ENCODE data around the gene TNFAIP3. TPM values are rescaled to one million over a fixed set of nuclear protein-coding genes. Genes with fewer than 3 reads are reported as not detected.

The TNFAIP3 gene
- total RNA-seq, 1 donor from 2014 or later = 8.8 TPM

- ATAC-seq = peak; percentile 78
Observed at GRCh38 chr6:137845460-137845859, 21.6 kb upstream of the TNFAIP3 start.

- peak; percentile 7 for ATAC-seq
Observed at GRCh38 chr6:137846274-137846673, 20.8 kb upstream of the TNFAIP3 start.

GRCh38 chr6:137846772-137847313, 20.2 kb upstream of the TNFAIP3 start:
- peak; percentile 14 for ATAC-seq

GRCh38 chr6:137847748-137848147, 19.3 kb upstream of the TNFAIP3 start:
- no peak for ATAC-seq

- no peak for ATAC-seq
Observed at GRCh38 chr6:137848672-137849071, 18.4 kb upstream of the TNFAIP3 start.

GRCh38 chr6:137849181-137849980, 17.7 kb upstream of the TNFAIP3 start:
- no peak for ATAC-seq

DNA sequence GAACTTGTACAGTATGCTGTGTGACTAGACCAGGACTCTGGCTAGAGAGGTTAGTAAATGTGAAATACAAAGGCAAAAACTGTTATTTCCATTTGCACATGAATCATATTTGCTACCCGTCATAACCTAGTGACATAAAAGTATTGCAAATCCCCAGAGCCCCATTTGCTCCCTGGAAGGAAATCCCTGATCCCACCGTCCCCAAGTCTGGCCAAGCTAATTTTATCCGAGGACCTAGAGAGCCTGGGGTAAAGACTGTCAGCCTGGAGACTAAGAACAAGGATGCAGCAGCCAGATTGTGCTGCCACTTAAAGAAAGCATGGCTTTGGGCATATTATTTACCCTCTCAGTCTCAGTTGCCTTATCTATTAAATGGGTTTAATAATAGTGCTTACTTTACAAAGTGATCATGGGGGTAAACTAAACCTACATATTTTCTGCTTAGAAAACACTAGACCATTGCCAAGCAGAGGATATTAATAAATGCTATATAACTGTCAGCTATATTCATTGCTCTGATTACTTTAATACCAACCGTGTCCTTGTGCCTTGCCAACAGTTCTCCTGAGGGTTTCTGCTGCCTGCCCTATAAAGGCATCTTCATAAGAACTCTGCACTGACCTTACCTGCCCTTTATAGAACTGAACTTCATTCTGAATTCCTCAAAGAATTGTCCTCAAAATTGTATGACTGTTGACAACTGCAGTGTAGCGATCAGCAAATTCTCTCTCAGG, 16.9 kb upstream of the TNFAIP3 start:
- no peak for ATAC-seq

- no peak for ATAC-seq
Observed at GRCh38 chr6:137850816-137851602, 16.1 kb upstream of the TNFAIP3 start.

GRCh38 chr6:137851669-137852068, 15.4 kb upstream of the TNFAIP3 start:
- peak; percentile 96 for ATAC-seq

GRCh38 chr6:137852346-137852745, 14.7 kb upstream of the TNFAIP3 start:
- peak; percentile 12 for ATAC-seq

GRCh38 chr6:137852811-137853210, 14.2 kb upstream of the TNFAIP3 start:
- ATAC-seq = no peak

DNA sequence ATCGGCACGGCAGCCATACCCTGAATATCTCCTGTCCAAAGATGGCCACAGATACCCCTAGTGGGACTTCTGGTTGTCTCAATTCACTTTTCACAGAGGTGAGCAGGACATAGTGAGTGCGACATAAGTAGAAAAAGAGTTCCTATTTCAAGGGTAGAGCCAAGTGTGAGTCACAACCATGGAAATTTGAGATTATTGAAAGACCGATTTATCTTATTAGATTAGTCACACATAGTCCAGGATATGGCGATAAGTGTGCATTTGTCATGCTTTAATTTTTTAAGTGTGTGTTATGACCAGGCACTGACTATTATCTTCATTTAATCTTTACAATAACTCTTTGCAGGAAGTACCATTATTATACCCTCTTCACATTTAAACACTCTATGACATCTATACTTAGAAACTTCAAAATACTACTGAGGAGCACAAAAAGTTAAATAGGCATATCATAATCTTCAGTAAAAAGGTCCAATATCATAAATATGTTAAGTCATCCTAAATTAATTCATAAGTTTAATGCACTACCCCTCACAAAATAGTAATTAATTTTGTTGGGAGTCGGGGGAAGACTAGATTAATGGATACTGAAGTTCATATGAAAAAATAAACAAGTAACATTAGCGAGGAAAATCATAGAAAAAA, 13.4 kb upstream of the TNFAIP3 start:
- peak; percentile 23 for ATAC-seq

- ATAC-seq = no peak
Observed at GRCh38 chr6:137856138-137856898, 10.7 kb upstream of the TNFAIP3 start.

DNA sequence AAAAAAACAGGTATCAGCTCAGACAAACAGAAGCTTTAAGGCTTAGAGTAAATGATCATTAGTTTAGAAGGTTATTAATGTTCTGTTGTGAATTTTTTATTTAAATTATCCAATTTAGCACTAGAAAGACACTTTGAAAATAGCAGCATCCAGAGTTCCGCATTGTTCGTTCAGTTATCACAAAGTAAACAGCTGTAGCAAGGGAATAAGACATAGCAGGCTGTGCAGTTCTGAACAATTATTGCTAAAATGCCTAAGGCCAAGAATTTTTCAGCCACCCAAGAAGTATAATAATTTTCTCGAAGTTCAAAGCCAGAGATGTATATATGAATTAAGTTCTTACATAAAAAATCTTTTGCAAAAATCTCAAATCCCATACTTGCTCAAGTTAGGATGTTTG, 8.0 kb upstream of the TNFAIP3 start:
- no peak for ATAC-seq

GRCh38 chr6:137860394-137861005, 6.6 kb upstream of the TNFAIP3 start:
- no peak for ATAC-seq

DNA sequence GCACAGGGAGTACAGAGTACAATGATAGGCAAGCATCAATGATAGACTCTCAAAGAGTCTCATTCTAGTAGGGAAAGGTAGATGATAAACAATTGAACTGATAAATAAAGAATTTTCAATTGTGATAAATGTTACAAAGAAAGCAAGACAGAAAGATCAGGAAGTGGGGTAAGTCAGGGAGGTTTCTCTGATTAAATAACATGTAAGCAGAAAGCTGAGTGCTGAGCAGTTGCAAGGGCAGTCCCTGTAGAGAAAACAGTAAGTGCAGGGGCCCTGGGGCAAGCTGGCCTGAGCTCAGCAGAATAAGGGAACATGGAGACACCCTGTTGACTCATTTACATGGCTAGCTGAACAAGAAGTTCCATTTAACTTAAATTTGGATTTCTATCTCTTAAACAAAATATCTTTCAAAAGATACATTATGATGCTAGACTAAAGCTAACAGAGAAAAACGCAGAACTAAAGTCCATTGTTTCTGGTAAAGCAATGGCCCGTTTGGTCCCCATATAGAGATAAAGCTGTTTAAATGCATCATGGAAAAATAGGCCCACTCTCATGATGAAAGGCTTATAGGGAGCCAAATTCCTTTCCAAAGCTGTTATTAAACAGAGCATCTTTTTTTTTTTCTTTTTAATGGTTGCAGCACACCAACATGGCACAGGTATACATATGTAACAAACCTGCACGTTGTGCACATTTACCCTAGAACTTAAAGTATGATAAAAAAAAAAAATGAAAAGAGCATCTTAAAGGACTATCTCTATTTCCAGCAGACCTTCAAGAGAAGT, 5.3 kb upstream of the TNFAIP3 start:
- ATAC-seq = peak; percentile 53

DNA sequence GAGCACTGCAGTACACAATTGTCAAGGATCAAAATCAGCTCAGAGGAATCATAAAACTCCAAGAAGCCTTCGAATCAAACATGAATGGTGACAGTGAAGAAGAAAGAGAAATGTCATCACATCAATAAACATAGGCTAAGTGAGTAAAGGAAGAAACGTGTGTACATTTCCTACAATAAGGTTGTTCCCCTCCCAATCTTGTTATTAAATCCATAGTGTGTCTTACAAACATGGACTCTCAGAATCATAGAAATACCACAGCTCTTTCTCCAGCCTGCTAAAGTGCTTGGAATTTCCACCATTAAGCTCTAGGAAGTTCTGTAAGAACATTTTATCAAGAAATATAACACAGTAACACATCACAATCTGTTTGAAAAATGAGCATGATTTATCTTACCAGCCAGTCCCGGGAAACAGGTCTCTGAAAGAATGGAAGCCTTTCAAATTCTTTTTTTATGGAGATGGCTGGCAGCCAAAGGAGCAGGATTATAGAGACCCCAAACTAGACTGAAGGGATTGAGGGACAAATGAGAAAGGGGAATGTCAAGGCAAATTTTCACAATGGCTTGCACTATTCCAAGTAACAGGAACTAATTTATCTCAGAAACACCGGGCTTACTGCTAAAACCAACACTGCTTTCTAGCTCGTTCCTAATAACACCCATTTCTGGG, 4.5 kb upstream of the TNFAIP3 start:
- ATAC-seq = no peak

DNA sequence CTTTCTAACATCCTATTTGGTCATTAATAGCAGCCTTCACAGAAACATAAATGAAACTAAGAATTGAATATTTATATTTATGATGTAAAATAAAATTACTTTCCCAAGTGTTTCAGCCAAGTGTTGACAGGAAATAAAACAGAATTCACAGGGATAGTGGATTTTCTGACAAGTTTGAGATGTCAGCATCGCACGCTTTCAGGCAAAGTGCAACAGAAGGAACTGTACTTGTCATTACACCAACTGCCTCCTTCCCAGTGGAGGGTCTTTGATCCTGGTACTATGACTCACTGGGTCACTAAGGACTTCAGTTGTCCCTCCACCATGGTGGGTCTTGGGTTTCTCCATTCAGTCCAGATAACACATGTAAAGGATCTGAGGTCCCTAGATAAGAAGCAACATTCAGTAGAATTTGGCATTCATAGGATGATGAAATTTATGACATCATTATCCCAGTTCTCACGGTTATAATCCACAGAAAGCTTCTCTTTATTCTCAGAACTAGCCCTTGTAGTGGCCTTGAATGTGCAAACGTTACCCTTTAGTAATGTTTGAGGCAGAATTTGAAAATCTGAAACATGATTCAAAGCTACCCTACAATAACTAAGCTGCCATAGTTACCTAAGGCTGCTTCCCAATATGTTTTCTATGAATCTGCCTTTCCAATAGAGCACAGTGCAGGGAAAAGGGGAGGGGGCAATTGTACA, 3.8 kb upstream of the TNFAIP3 start:
- no peak for ATAC-seq
